Measurements from ENCODE around the gene EML3. TPM values are rescaled to one million over a fixed set of nuclear protein-coding genes. Genes with fewer than 3 reads are reported as not detected.
A peak's percentile ranks its signal among the peaks of the same experiment; 100 is the strongest.

Gene EML3
- total and polyA plus RNA-seq, 2 of the 13 experiments (the other 11 are each of a cell fraction or from before 2014, with no cell fraction given): 10.6 to 12.3 TPM

DNA sequence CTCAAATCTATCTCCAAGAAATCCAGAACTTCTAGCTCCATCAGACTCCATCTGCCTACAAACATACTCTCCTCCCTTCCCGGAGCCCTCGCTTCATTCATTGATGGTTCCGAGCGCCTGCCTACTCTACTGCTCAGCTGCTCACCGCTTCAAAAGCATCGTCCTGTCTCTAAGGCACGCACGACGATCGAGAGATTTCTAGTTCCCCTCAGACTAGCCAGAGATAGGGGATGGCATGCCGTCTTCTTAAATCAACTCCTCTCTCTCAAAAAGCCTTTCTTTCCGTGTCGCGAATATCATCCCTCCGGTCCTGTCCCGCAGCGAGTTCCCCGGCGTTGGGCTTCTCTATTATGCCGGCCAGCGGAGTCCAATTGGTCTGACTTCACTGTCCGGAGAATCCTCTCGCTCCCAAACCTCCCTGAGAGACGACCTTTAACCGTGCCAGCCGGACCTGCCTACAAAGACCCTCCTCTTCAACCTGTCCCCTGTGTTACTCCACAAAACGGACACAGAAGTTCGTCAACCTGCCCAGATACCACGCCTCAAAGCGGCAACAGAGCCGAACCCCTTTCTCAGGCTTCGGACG is 39.5 kb downstream of the EML3 start (continued):
- TF ChIP-seq ZC3H13 (CRISPR knock-in tag; IDR thresholded peaks at IDR 0.05): no peak
- TF ChIP-seq, protein P1, sequence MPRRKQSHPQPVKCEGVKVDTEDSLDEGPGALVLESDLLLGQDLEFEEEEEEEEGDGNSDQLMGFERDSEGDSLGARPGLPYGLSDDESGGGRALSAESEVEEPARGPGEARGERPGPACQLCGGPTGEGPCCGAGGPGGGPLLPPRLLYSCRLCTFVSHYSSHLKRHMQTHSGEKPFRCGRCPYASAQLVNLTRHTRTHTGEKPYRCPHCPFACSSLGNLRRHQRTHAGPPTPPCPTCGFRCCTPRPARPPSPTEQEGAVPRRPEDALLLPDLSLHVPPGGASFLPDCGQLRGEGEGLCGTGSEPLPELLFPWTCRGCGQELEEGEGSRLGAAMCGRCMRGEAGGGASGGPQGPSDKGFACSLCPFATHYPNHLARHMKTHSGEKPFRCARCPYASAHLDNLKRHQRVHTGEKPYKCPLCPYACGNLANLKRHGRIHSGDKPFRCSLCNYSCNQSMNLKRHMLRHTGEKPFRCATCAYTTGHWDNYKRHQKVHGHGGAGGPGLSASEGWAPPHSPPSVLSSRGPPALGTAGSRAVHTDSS (CRISPR knock-in tag; conservative IDR thresholded peaks at IDR 0.05): no peak
- no peak for TF ChIP-seq ZMYM3 (CRISPR knock-in tag; IDR thresholded peaks at IDR 0.05)
- TF ChIP-seq, protein P2, sequence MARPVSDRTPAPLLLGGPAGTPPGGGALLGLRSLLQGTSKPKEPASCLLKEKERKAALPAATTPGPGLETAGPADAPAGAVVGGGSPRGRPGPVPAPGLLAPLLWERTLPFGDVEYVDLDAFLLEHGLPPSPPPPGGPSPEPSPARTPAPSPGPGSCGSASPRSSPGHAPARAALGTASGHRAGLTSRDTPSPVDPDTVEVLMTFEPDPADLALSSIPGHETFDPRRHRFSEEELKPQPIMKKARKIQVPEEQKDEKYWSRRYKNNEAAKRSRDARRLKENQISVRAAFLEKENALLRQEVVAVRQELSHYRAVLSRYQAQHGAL (CRISPR knock-in tag; IDR thresholded peaks at IDR 0.05; ENCODE audit: not compliant biosample characterization): no peak
- TF ChIP-seq LCORL (IDR thresholded peaks at IDR 0.05): no peak
- 0 out of 2 replicates have a peak, but pooled peaks have one; percentile 29 for TF ChIP-seq LCORL (CRISPR knock-in tag; IDR thresholded peaks at IDR 0.05)
- no peak for TF ChIP-seq MED8 (CRISPR knock-in tag; IDR thresholded peaks at IDR 0.05; ENCODE audit: insufficient replicate concordance)
- TF ChIP-seq, protein P3, sequence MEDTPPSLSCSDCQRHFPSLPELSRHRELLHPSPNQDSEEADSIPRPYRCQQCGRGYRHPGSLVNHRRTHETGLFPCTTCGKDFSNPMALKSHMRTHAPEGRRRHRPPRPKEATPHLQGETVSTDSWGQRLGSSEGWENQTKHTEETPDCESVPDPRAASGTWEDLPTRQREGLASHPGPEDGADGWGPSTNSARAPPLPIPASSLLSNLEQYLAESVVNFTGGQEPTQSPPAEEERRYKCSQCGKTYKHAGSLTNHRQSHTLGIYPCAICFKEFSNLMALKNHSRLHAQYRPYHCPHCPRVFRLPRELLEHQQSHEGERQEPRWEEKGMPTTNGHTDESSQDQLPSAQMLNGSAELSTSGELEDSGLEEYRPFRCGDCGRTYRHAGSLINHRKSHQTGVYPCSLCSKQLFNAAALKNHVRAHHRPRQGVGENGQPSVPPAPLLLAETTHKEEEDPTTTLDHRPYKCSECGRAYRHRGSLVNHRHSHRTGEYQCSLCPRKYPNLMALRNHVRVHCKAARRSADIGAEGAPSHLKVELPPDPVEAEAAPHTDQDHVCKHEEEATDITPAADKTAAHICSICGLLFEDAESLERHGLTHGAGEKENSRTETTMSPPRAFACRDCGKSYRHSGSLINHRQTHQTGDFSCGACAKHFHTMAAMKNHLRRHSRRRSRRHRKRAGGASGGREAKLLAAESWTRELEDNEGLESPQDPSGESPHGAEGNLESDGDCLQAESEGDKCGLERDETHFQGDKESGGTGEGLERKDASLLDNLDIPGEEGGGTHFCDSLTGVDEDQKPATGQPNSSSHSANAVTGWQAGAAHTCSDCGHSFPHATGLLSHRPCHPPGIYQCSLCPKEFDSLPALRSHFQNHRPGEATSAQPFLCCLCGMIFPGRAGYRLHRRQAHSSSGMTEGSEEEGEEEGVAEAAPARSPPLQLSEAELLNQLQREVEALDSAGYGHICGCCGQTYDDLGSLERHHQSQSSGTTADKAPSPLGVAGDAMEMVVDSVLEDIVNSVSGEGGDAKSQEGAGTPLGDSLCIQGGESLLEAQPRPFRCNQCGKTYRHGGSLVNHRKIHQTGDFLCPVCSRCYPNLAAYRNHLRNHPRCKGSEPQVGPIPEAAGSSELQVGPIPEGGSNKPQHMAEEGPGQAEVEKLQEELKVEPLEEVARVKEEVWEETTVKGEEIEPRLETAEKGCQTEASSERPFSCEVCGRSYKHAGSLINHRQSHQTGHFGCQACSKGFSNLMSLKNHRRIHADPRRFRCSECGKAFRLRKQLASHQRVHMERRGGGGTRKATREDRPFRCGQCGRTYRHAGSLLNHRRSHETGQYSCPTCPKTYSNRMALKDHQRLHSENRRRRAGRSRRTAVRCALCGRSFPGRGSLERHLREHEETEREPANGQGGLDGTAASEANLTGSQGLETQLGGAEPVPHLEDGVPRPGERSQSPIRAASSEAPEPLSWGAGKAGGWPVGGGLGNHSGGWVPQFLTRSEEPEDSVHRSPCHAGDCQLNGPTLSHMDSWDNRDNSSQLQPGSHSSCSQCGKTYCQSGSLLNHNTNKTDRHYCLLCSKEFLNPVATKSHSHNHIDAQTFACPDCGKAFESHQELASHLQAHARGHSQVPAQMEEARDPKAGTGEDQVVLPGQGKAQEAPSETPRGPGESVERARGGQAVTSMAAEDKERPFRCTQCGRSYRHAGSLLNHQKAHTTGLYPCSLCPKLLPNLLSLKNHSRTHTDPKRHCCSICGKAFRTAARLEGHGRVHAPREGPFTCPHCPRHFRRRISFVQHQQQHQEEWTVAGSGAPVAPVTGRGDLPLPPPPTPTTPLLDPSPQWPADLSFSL (CRISPR knock-in tag; IDR thresholded peaks at IDR 0.05): 0 out of 2 replicates have a peak, but pooled peaks have one; percentile 23
- TF ChIP-seq ZZZ3 (CRISPR knock-in tag; IDR thresholded peaks at IDR 0.05; ENCODE audit: borderline replicate concordance): no peak
- no peak for TF ChIP-seq ZNF17 (CRISPR knock-in tag; IDR thresholded peaks at IDR 0.05)
- no peak for TF ChIP-seq POLR2G (IDR thresholded peaks at IDR 0.05; ENCODE audit: low read depth, low read length)
- peak; percentile 1; the same call in 1 of the 2 replicates for TF ChIP-seq ZNF772 (CRISPR knock-in tag; IDR thresholded peaks at IDR 0.05)
- TF ChIP-seq REPIN1 (CRISPR knock-in tag; IDR thresholded peaks at IDR 0.05; ENCODE audit: borderline replicate concordance, low read depth): no peak
- no peak for TF ChIP-seq ZNF329 (CRISPR knock-in tag; IDR thresholded peaks at IDR 0.05; ENCODE audit: low read depth)
- TF ChIP-seq ZNF44 (CRISPR knock-in tag; IDR thresholded peaks at IDR 0.05): no peak
- TF ChIP-seq KLF16 (CRISPR knock-in tag; IDR thresholded peaks at IDR 0.05): no peak
- TF ChIP-seq SSRP1 (CRISPR knock-in tag; IDR thresholded peaks at IDR 0.05): no peak
- TF ChIP-seq, protein P4, sequence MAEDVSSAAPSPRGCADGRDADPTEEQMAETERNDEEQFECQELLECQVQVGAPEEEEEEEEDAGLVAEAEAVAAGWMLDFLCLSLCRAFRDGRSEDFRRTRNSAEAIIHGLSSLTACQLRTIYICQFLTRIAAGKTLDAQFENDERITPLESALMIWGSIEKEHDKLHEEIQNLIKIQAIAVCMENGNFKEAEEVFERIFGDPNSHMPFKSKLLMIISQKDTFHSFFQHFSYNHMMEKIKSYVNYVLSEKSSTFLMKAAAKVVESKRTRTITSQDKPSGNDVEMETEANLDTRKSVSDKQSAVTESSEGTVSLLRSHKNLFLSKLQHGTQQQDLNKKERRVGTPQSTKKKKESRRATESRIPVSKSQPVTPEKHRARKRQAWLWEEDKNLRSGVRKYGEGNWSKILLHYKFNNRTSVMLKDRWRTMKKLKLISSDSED (CRISPR knock-in tag; IDR thresholded peaks at IDR 0.05): no peak
- TF ChIP-seq KLF9 (CRISPR knock-in tag; IDR thresholded peaks at IDR 0.05; ENCODE audit: low read depth): no peak
- TF ChIP-seq MED1 (CRISPR knock-in tag; IDR thresholded peaks at IDR 0.05): 0 out of 2 replicates have a peak, but pooled peaks have one; percentile 2

Measured in HepG2 (cell line).